Activated naive CD8-positive, alpha-beta T cell treated with anti-CD3 and anti-CD28 coated beads, Interleukin-2, amount 50 U/mL, for 24 hours (primary cell): ENCODE results near the gene ETS1.

Experiments used
- ATAC-seq: fragments of 150-1000 bp; cut with Tn5 transposase; one replicate; pipeline ENCODE4 v1.10.0; 2021
- DNase-seq: peaks from one replicate; pipeline ENCODE4 v3.0.0; 2021
- H3K27ac Mint-ChIP-seq: one replicate; pipeline ENCODE4 v1.8.0; 2021; ENCODE audit warnings: mild to moderate bottlenecking, mixed read lengths
- H3K27me3 Mint-ChIP-seq: one replicate; pipeline ENCODE4 v1.8.0; 2021; ENCODE audit warnings: mixed read lengths
- H3K36me3 Mint-ChIP-seq: one replicate; pipeline ENCODE4 v1.8.0; 2021; ENCODE audit warnings: low read depth, mixed read lengths
- H3K4me1 Mint-ChIP-seq: one replicate; pipeline ENCODE4 v1.8.0; 2021; ENCODE audit warnings: mixed read lengths
- H3K4me3 Mint-ChIP-seq: one replicate; pipeline ENCODE4 v1.8.0; 2021; ENCODE audit warnings: mild to moderate bottlenecking, moderate library complexity, mixed read lengths
- H3K9me3 Mint-ChIP-seq: one replicate; pipeline ENCODE4 v1.8.0; 2021; ENCODE audit warnings: mixed read lengths

The ETS1 gene

GRCh38 chr11:128499613-128500253 is 87.6 kb downstream of the ETS1 start:
- Mint-ChIP-seq H3K27me3 (no peaks in the 10 kb centered on the region), H3K4me1 (peaks cover 98% of the 10 kb centered on the region), H3K27ac (peak overlapping the region; percentile 100), H3K4me3 (peak overlapping the region; percentile 85), H3K9me3 (no peaks in the 10 kb centered on the region), H3K36me3 (peaks cover 55% of the 10 kb centered on the region)
- DNase-seq (no peak), ATAC-seq (no peak)

- H3K4me1 Mint-ChIP-seq = peaks cover 98% of the 10 kb centered on the region
- peaks cover 55% of the 10 kb centered on the region for H3K36me3 Mint-ChIP-seq
- H3K4me3 Mint-ChIP-seq = peak overlapping the region; percentile 85
- H3K27me3 Mint-ChIP-seq = no peaks in the 10 kb centered on the region
- peak overlapping the region; percentile 100 for H3K27ac Mint-ChIP-seq
- ATAC-seq (no peak), DNase-seq (no peak)
- no peaks in the 10 kb centered on the region for H3K9me3 Mint-ChIP-seq
These were observed 88.6 kb downstream of the ETS1 start for GRCh38 chr11:128498721-128499245.

GRCh38 chr11:128497776-128498095 is 89.6 kb downstream of the ETS1 start:
- Mint-ChIP-seq H3K36me3 (peaks cover 61% of the 10 kb centered on the region), H3K4me1 (peaks cover 98% of the 10 kb centered on the region), H3K9me3 (no peaks in the 10 kb centered on the region), H3K4me3 (peak overlapping the region; percentile 85), H3K27ac (peak overlapping the region; percentile 100), H3K27me3 (no peaks in the 10 kb centered on the region)
- DNase-seq = no peak
- ATAC-seq = no peak

GRCh38 chr11:128497061-128497775 is 90.1 kb downstream of the ETS1 start:
- Mint-ChIP-seq H3K4me3 (peak overlapping the region; percentile 85), H3K36me3 (peaks cover 63% of the 10 kb centered on the region), H3K9me3 (no peaks in the 10 kb centered on the region), H3K27me3 (no peaks in the 10 kb centered on the region), H3K4me1 (peaks cover 98% of the 10 kb centered on the region), H3K27ac (peak overlapping the region; percentile 100)
- peak; percentile 4 for ATAC-seq
- no peak for DNase-seq

GRCh38 chr11:128496692-128497060 is 90.7 kb downstream of the ETS1 start:
- ATAC-seq (no peak), DNase-seq (no peak)
- Mint-ChIP-seq H3K4me3 (peak overlapping the region; percentile 85), H3K36me3 (peaks cover 67% of the 10 kb centered on the region), H3K27me3 (no peaks in the 10 kb centered on the region), H3K27ac (peak overlapping the region; percentile 100), H3K9me3 (no peaks in the 10 kb centered on the region), H3K4me1 (peaks cover 98% of the 10 kb centered on the region)

GRCh38 chr11:128496249-128496648 is 91.1 kb downstream of the ETS1 start:
- H3K27me3 Mint-ChIP-seq = no peaks in the 10 kb centered on the region
- ATAC-seq (no peak), DNase-seq (no peak)
- H3K9me3 Mint-ChIP-seq = no peaks in the 10 kb centered on the region
- H3K4me1 Mint-ChIP-seq = peaks cover 98% of the 10 kb centered on the region
- H3K27ac Mint-ChIP-seq = peak overlapping the region; percentile 100
- H3K4me3 Mint-ChIP-seq = peak overlapping the region; percentile 85
- peaks cover 68% of the 10 kb centered on the region for H3K36me3 Mint-ChIP-seq

- H3K36me3 Mint-ChIP-seq = peaks cover 72% of the 10 kb centered on the region
- DNase-seq (no peak), ATAC-seq (peak; percentile 73)
- no peaks in the 10 kb centered on the region for H3K9me3 Mint-ChIP-seq
- H3K4me3 Mint-ChIP-seq = peak overlapping the region; percentile 85
- no peaks in the 10 kb centered on the region for H3K27me3 Mint-ChIP-seq
- peak overlapping the region; percentile 100 for H3K27ac Mint-ChIP-seq
- peaks cover 100% of the 10 kb centered on the region for H3K4me1 Mint-ChIP-seq
These were observed 92.7 kb downstream of the ETS1 start for GRCh38 chr11:128494418-128495332.

- H3K4me1 Mint-ChIP-seq = peaks cover 100% of the 10 kb centered on the region
- peak overlapping the region; percentile 100 for H3K27ac Mint-ChIP-seq
- no peaks in the 10 kb centered on the region for H3K9me3 Mint-ChIP-seq
- H3K27me3 Mint-ChIP-seq = no peaks in the 10 kb centered on the region
- H3K4me3 Mint-ChIP-seq = peak overlapping the region; percentile 65
- no peak for ATAC-seq
- DNase-seq = no peak
- peaks cover 78% of the 10 kb centered on the region for H3K36me3 Mint-ChIP-seq
These were observed 93.8 kb downstream of the ETS1 start for GRCh38 chr11:128493570-128493965.

GRCh38 chr11:128492903-128493569 is 94.3 kb downstream of the ETS1 start:
- Mint-ChIP-seq H3K4me3 (peak overlapping the region; percentile 65), H3K27me3 (no peaks in the 10 kb centered on the region), H3K4me1 (peaks cover 100% of the 10 kb centered on the region), H3K36me3 (peaks cover 83% of the 10 kb centered on the region), H3K9me3 (no peaks in the 10 kb centered on the region), H3K27ac (peak overlapping the region; percentile 100)
- DNase-seq = no peak
- ATAC-seq = no peak

GRCh38 chr11:128492461-128492860 is 94.9 kb downstream of the ETS1 start:
- Mint-ChIP-seq H3K27me3 (no peaks in the 10 kb centered on the region), H3K4me3 (peak overlapping the region; percentile 65), H3K27ac (peak overlapping the region; percentile 100), H3K36me3 (peaks cover 82% of the 10 kb centered on the region), H3K4me1 (peaks cover 99% of the 10 kb centered on the region), H3K9me3 (no peaks in the 10 kb centered on the region)
- DNase-seq (no peak), ATAC-seq (no peak)

GRCh38 chr11:128491195-128491936 is 96.0 kb downstream of the ETS1 start:
- H3K9me3 Mint-ChIP-seq = no peaks in the 10 kb centered on the region
- ATAC-seq (no peak), DNase-seq (no peak)

GRCh38 chr11:128490092-128490491 is 97.3 kb downstream of the ETS1 start:
- DNase-seq = no peak
- H3K4me1 Mint-ChIP-seq = peaks cover 98% of the 10 kb centered on the region
- no peaks in the 10 kb centered on the region for H3K27me3 Mint-ChIP-seq
- H3K4me3 Mint-ChIP-seq = peak overlapping the region; percentile 57
- no peaks in the 10 kb centered on the region for H3K9me3 Mint-ChIP-seq
- no peak for ATAC-seq
- H3K27ac Mint-ChIP-seq = peak overlapping the region; percentile 100
- peaks cover 84% of the 10 kb centered on the region for H3K36me3 Mint-ChIP-seq

More at GRCh38 chr11:128491195-128491936, 96.0 kb downstream of the ETS1 start:
- H3K4me1 Mint-ChIP-seq = peaks cover 98% of the 10 kb centered on the region
- H3K36me3 Mint-ChIP-seq = peaks cover 84% of the 10 kb centered on the region
- no peaks in the 10 kb centered on the region for H3K27me3 Mint-ChIP-seq
- peak overlapping the region; percentile 45 for H3K4me3 Mint-ChIP-seq
- peak overlapping the region; percentile 100 for H3K27ac Mint-ChIP-seq

- no peak for DNase-seq
- ATAC-seq = peak; percentile 71
- Mint-ChIP-seq H3K9me3 (no peaks in the 10 kb centered on the region), H3K27me3 (no peaks in the 10 kb centered on the region), H3K4me1 (peaks cover 98% of the 10 kb centered on the region), H3K36me3 (peaks cover 91% of the 10 kb centered on the region), H3K4me3 (peak overlapping the region; percentile 59), H3K27ac (peak overlapping the region; percentile 100)
These were observed 98.9 kb downstream of the ETS1 start for GRCh38 chr11:128488471-128488870.
